WTC11 (cell line): ENCODE results near the gene TMEM187. TPM values are rescaled to one million over a fixed set of nuclear protein-coding genes. Genes with fewer than 3 reads are reported as not detected.
A peak's percentile ranks its signal among the peaks of the same experiment; 100 is the strongest.

ENCODE experiments used
- CREM ChIP-seq: sonication (generic); formaldehyde crosslinking; IDR thresholded peaks from 2 replicates; pipeline ENCODE4 v1.8.1; 2022; ENCODE audit warnings: mild to moderate bottlenecking, missing genetic modification reagents, moderate library complexity
- GABPB1 ChIP-seq: sonication (generic); formaldehyde crosslinking; IDR thresholded peaks from 2 replicates; pipeline ENCODE4 v1.8.1; 2023; ENCODE audit warnings: mild to moderate bottlenecking, missing genetic modification reagents
- GRHL2 ChIP-seq: fragments of 250-450 bp; sonication (Bioruptor Pico); IDR thresholded peaks from 2 replicates; pipeline ENCODE4 v1.8.0; 2022; ENCODE audit warnings: mild to moderate bottlenecking, moderate library complexity; ENCODE audit not compliant: insufficient replicate concordance, severe bottlenecking
- HMGA2 ChIP-seq: fragments of 250-450 bp; sonication (Bioruptor Pico); IDR thresholded peaks from 2 replicates; pipeline ENCODE4 v1.4.0; 2021; ENCODE audit warnings: mild to moderate bottlenecking, moderate library complexity
- IRF2 ChIP-seq: sonication (generic); formaldehyde crosslinking; IDR thresholded peaks from 2 replicates; pipeline ENCODE4 v1.8.0; 2022; ENCODE audit warnings: low read depth, missing genetic modification reagents, borderline replicate concordance
- JAZF1 ChIP-seq: fragments of 250-450 bp; sonication (Bioruptor Pico); IDR thresholded peaks from 2 replicates; pipeline ENCODE4 v1.9.0; 2021; ENCODE audit warnings: moderate library complexity, mild to moderate bottlenecking, inconsistent platforms
- MXD4 ChIP-seq: fragments of 250-450 bp; sonication (Bioruptor Pico); IDR thresholded peaks from 2 replicates; pipeline ENCODE4 v1.8.0; 2021; ENCODE audit warnings: mild to moderate bottlenecking, moderate library complexity, borderline replicate concordance
- NFE2L1 ChIP-seq: sonication (generic); formaldehyde crosslinking; IDR thresholded peaks from 2 replicates; pipeline ENCODE4 v1.8.1; 2023; ENCODE audit warnings: missing genetic modification reagents
- NFYB ChIP-seq: sonication (generic); formaldehyde crosslinking; conservative IDR thresholded peaks from 2 replicates; pipeline ENCODE4 v1.8.0; 2022; ENCODE audit warnings: low read depth, missing genetic modification reagents
- NR1H2 ChIP-seq: sonication (generic); formaldehyde crosslinking; IDR thresholded peaks from 2 replicates; pipeline ENCODE4 v1.9.0; 2021; ENCODE audit warnings: mild to moderate bottlenecking, moderate library complexity, missing genetic modification reagents
- SMAD3 ChIP-seq: sonication (generic); formaldehyde crosslinking; IDR thresholded peaks from 2 replicates; pipeline ENCODE4 v1.8.0; 2022; ENCODE audit warnings: missing genetic modification reagents, mild to moderate bottlenecking, borderline replicate concordance
- SMAD4 ChIP-seq: sonication (generic); formaldehyde crosslinking; IDR thresholded peaks from 2 replicates; pipeline ENCODE4 v1.8.0; 2022; ENCODE audit warnings: mild to moderate bottlenecking, missing genetic modification reagents
- SOX15 ChIP-seq: fragments of 250-450 bp; sonication (Bioruptor Pico); IDR thresholded peaks from 2 replicates; pipeline ENCODE4 v1.9.0; 2021; ENCODE audit warnings: mild to moderate bottlenecking
- SP1 ChIP-seq: sonication (generic); formaldehyde crosslinking; conservative IDR thresholded peaks from 2 replicates; pipeline ENCODE4 v1.8.1; 2022; ENCODE audit warnings: missing genetic modification reagents
- TCF7 ChIP-seq: sonication (generic); formaldehyde crosslinking; IDR thresholded peaks from 2 replicates; pipeline ENCODE4 v1.8.0; 2022; ENCODE audit warnings: mild to moderate bottlenecking, low read depth, missing genetic modification reagents, moderate library complexity
- TEAD1 ChIP-seq: sonication (generic); formaldehyde crosslinking; IDR thresholded peaks from 2 replicates; pipeline ENCODE4 v1.8.0; 2022; ENCODE audit warnings: mild to moderate bottlenecking, missing genetic modification reagents
- TEAD4 ChIP-seq: sonication (generic); formaldehyde crosslinking; IDR thresholded peaks from 2 replicates; pipeline ENCODE4 v1.8.0; 2022; ENCODE audit warnings: mild to moderate bottlenecking, missing genetic modification reagents
- ZBTB21 ChIP-seq: sonication (generic); formaldehyde crosslinking; IDR thresholded peaks from 2 replicates; pipeline ENCODE4 v1.8.1; 2023; ENCODE audit warnings: mild to moderate bottlenecking, missing genetic modification reagents, borderline replicate concordance
- ZNF121 ChIP-seq: sonication (generic); formaldehyde crosslinking; IDR thresholded peaks from 2 replicates; pipeline ENCODE4 v1.8.0; 2023; ENCODE audit warnings: missing genetic modification reagents
- ZNF219 ChIP-seq: sonication (generic); formaldehyde crosslinking; IDR thresholded peaks from 2 replicates; pipeline ENCODE4 v1.8.0; 2023; ENCODE audit warnings: missing genetic modification reagents, mild to moderate bottlenecking, borderline replicate concordance
- total RNA-seq: library from RNA; stranded (reverse); gene quantifications from 3 replicates; pipeline ENCODE4 v1.2.3, GENCODE V29; 2021
- TF ChIP-seq, protein P1 (sequence below): sonication (generic); formaldehyde crosslinking; IDR thresholded peaks from 2 replicates; pipeline ENCODE4 v1.8.1; 2023; ENCODE audit warnings: mild to moderate bottlenecking, missing genetic modification reagents
- TF ChIP-seq, protein P2 (sequence below): sonication (generic); formaldehyde crosslinking; IDR thresholded peaks from 2 replicates; pipeline ENCODE4 v1.8.1; 2023; ENCODE audit warnings: mild to moderate bottlenecking, moderate library complexity, missing genetic modification reagents
- TF ChIP-seq, protein P3 (sequence below): sonication (generic); formaldehyde crosslinking; conservative IDR thresholded peaks from 2 replicates; pipeline ENCODE4 v1.8.1; 2022; ENCODE audit warnings: mild to moderate bottlenecking, missing genetic modification reagents
- TF ChIP-seq, protein P4 (sequence below): sonication (generic); formaldehyde crosslinking; IDR thresholded peaks from 2 replicates; pipeline ENCODE4 v1.8.1; 2022; ENCODE audit warnings: missing genetic modification reagents, borderline replicate concordance
- TF ChIP-seq, protein P5 (sequence below): sonication (generic); formaldehyde crosslinking; IDR thresholded peaks from 2 replicates; pipeline ENCODE4 v1.8.1; 2023; ENCODE audit warnings: mild to moderate bottlenecking, missing genetic modification reagents, moderate library complexity
- TF ChIP-seq, protein P6 (sequence below): sonication (generic); formaldehyde crosslinking; IDR thresholded peaks from 2 replicates; pipeline ENCODE4 v1.8.0; 2023; ENCODE audit warnings: missing genetic modification reagents, mild to moderate bottlenecking, borderline replicate concordance
- TF ChIP-seq, protein P7 (sequence below): sonication (generic); formaldehyde crosslinking; IDR thresholded peaks from 2 replicates; pipeline ENCODE4 v1.8.1; 2022; ENCODE audit warnings: low read depth, missing genetic modification reagents, borderline replicate concordance

TMEM187 gene
- total RNA-seq, 1 experiment from 2014 or later, result 8.4 TPM

DNA sequence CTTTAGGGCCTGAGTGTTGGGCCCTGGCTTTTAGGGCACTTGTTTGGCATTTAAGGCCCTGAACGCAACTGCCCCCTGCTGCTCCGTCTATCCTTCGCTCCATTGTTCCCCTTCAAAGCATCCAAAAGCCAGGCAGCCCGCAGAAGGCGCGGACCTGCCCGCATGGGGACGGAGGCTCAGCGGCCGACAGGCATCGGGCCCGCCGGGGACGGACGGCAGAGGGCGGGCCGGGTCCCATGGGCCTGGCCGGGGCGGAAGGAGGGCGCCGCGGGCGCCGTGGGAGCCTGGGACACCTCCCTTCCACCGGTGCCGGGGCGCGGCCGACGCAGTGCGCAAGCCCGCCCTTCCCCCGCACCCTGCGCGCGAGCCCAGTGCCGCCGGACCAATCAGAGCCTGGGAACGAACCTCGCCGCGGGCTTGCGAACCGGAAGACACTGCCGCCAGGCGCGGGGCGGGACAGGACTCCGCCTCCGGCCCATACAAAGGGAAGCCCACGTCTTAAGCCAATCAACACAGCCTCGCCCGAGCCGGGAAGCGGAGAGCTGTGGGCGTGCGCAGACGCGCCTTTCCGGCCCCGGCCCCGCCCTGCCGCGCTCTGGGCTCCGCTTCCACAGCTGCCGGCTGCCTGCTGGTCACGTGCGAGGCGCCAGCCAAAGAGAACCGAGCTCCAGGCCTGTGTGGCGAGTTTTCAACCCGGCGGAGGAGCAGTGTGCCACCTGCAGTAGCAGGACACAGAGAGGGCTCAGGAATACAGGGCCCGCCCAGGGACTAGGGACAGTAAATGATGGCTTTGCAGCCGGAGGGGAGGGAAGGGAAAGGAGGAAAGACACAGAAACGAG lies 44.4 kb upstream of the TMEM187 start (continued):
- TF ChIP-seq, protein P1, sequence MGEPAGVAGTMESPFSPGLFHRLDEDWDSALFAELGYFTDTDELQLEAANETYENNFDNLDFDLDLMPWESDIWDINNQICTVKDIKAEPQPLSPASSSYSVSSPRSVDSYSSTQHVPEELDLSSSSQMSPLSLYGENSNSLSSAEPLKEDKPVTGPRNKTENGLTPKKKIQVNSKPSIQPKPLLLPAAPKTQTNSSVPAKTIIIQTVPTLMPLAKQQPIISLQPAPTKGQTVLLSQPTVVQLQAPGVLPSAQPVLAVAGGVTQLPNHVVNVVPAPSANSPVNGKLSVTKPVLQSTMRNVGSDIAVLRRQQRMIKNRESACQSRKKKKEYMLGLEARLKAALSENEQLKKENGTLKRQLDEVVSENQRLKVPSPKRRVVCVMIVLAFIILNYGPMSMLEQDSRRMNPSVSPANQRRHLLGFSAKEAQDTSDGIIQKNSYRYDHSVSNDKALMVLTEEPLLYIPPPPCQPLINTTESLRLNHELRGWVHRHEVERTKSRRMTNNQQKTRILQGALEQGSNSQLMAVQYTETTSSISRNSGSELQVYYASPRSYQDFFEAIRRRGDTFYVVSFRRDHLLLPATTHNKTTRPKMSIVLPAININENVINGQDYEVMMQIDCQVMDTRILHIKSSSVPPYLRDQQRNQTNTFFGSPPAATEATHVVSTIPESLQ (CRISPR knock-in tag), result no peak
- no peak for TF ChIP-seq TCF7 (CRISPR knock-in tag)
- TF ChIP-seq JAZF1 (CRISPR knock-in tag), result no peak
- TF ChIP-seq SMAD4 (CRISPR knock-in tag), result no peak
- TF ChIP-seq, protein P2, sequence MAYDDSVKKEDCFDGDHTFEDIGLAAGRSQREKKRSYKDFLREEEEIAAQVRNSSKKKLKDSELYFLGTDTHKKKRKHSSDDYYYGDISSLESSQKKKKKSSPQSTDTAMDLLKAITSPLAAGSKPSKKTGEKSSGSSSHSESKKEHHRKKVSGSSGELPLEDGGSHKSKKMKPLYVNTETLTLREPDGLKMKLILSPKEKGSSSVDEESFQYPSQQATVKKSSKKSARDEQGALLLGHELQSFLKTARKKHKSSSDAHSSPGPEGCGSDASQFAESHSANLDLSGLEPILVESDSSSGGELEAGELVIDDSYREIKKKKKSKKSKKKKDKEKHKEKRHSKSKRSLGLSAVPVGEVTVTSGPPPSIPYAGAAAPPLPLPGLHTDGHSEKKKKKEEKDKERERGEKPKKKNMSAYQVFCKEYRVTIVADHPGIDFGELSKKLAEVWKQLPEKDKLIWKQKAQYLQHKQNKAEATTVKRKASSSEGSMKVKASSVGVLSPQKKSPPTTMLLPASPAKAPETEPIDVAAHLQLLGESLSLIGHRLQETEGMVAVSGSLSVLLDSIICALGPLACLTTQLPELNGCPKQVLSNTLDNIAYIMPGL (CRISPR knock-in tag), result no peak
- TF ChIP-seq, protein P3, sequence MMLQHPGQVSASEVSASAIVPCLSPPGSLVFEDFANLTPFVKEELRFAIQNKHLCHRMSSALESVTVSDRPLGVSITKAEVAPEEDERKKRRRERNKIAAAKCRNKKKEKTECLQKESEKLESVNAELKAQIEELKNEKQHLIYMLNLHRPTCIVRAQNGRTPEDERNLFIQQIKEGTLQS (CRISPR knock-in tag), result no peak
- peak; percentile 83 for TF ChIP-seq SP1 (CRISPR knock-in tag)
- TF ChIP-seq, protein P4, sequence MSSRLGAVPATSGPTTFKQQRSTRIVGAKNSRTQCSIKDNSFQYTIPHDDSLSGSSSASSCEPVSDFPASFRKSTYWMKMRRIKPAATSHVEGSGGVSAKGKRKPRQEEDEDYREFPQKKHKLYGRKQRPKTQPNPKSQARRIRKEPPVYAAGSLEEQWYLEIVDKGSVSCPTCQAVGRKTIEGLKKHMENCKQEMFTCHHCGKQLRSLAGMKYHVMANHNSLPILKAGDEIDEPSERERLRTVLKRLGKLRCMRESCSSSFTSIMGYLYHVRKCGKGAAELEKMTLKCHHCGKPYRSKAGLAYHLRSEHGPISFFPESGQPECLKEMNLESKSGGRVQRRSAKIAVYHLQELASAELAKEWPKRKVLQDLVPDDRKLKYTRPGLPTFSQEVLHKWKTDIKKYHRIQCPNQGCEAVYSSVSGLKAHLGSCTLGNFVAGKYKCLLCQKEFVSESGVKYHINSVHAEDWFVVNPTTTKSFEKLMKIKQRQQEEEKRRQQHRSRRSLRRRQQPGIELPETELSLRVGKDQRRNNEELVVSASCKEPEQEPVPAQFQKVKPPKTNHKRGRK (CRISPR knock-in tag), result no peak
- TF ChIP-seq SOX15, result no peak
- 0 out of 2 replicates have a peak, but pooled peaks have one; percentile 20 for TF ChIP-seq CREM (CRISPR knock-in tag)
- no peak for TF ChIP-seq GABPB1
- TF ChIP-seq IRF2 (CRISPR knock-in tag), result no peak
- TF ChIP-seq TEAD4 (CRISPR knock-in tag), result no peak
- TF ChIP-seq NFYB (CRISPR knock-in tag), result peak; percentile 35; the same call in 1 of the 2 replicates
- TF ChIP-seq, protein P5, sequence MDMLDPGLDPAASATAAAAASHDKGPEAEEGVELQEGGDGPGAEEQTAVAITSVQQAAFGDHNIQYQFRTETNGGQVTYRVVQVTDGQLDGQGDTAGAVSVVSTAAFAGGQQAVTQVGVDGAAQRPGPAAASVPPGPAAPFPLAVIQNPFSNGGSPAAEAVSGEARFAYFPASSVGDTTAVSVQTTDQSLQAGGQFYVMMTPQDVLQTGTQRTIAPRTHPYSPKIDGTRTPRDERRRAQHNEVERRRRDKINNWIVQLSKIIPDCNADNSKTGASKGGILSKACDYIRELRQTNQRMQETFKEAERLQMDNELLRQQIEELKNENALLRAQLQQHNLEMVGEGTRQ (CRISPR knock-in tag), result peak; percentile 94
- TF ChIP-seq NR1H2 (CRISPR knock-in tag), result no peak
- TF ChIP-seq ZNF219 (CRISPR knock-in tag), result no peak
- TF ChIP-seq, protein P6, sequence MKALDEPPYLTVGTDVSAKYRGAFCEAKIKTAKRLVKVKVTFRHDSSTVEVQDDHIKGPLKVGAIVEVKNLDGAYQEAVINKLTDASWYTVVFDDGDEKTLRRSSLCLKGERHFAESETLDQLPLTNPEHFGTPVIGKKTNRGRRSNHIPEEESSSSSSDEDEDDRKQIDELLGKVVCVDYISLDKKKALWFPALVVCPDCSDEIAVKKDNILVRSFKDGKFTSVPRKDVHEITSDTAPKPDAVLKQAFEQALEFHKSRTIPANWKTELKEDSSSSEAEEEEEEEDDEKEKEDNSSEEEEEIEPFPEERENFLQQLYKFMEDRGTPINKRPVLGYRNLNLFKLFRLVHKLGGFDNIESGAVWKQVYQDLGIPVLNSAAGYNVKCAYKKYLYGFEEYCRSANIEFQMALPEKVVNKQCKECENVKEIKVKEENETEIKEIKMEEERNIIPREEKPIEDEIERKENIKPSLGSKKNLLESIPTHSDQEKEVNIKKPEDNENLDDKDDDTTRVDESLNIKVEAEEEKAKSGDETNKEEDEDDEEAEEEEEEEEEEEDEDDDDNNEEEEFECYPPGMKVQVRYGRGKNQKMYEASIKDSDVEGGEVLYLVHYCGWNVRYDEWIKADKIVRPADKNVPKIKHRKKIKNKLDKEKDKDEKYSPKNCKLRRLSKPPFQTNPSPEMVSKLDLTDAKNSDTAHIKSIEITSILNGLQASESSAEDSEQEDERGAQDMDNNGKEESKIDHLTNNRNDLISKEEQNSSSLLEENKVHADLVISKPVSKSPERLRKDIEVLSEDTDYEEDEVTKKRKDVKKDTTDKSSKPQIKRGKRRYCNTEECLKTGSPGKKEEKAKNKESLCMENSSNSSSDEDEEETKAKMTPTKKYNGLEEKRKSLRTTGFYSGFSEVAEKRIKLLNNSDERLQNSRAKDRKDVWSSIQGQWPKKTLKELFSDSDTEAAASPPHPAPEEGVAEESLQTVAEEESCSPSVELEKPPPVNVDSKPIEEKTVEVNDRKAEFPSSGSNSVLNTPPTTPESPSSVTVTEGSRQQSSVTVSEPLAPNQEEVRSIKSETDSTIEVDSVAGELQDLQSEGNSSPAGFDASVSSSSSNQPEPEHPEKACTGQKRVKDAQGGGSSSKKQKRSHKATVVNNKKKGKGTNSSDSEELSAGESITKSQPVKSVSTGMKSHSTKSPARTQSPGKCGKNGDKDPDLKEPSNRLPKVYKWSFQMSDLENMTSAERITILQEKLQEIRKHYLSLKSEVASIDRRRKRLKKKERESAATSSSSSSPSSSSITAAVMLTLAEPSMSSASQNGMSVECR (CRISPR knock-in tag), result no peak
- no peak for TF ChIP-seq MXD4 (CRISPR knock-in tag)
- 0 out of 2 replicates have a peak, but pooled peaks have one; percentile 32 for TF ChIP-seq ZNF121
- TF ChIP-seq ZBTB21 (CRISPR knock-in tag), result no peak
- no peak for TF ChIP-seq GRHL2 (CRISPR knock-in tag)
- no peak for TF ChIP-seq NFE2L1 (CRISPR knock-in tag)
- TF ChIP-seq, protein P7, sequence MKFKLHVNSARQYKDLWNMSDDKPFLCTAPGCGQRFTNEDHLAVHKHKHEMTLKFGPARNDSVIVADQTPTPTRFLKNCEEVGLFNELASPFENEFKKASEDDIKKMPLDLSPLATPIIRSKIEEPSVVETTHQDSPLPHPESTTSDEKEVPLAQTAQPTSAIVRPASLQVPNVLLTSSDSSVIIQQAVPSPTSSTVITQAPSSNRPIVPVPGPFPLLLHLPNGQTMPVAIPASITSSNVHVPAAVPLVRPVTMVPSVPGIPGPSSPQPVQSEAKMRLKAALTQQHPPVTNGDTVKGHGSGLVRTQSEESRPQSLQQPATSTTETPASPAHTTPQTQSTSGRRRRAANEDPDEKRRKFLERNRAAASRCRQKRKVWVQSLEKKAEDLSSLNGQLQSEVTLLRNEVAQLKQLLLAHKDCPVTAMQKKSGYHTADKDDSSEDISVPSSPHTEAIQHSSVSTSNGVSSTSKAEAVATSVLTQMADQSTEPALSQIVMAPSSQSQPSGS, result no peak
- no peak for TF ChIP-seq HMGA2 (CRISPR knock-in tag)
- TF ChIP-seq TEAD1 (CRISPR knock-in tag), result 0 out of 2 replicates have a peak, but pooled peaks have one; percentile 21
- TF ChIP-seq SMAD3 (CRISPR knock-in tag), result no peak
